ENCODE measurements around the gene C20orf204.

GRCh38 chr20:64041040-64041780 is 5.2 kb downstream of the C20orf204 start:
- TF ChIP-seq CTCF (IDR thresholded peaks at IDR 0.05) (no peak), POLR2A (IDR thresholded peaks at IDR 0.05) (no peak), POLR2AphosphoS5 (IDR thresholded peaks at IDR 0.05; ENCODE audit: insufficient read depth in 1 of 2, low read depth in 1 of 2) (no peak)

All from vagina (tissue), 2 donors.